GM18499 (cell line): ENCODE data around the gene SCARB1.
A peak's percentile ranks its signal among the peaks of the same experiment; 100 is the strongest.

Source experiments
- ATAC-seq: cut with Tn5 transposase; IDR thresholded peaks from one replicate; pipeline ENCODE4 v1.9.1; 2021; ENCODE audit warnings: moderate number of reproducible peaks; ENCODE audit not compliant: insufficient read depth, unreplicated experiment

Gene SCARB1

GRCh38 chr12:124780752-124781685 lies 82.6 kb downstream of the SCARB1 start:
- ATAC-seq, result no peak

GRCh38 chr12:124780336-124780735 lies 83.3 kb downstream of the SCARB1 start:
- ATAC-seq, result no peak

- ATAC-seq, result no peak
These were observed 84.2 kb downstream of the SCARB1 start for GRCh38 chr12:124779161-124780141.

- ATAC-seq, result no peak
These were observed 85.3 kb downstream of the SCARB1 start for GRCh38 chr12:124778411-124778810.

- ATAC-seq, result no peak
These were observed 86.0 kb downstream of the SCARB1 start for GRCh38 chr12:124777399-124778372.

GRCh38 chr12:124776125-124776513 lies 87.5 kb downstream of the SCARB1 start:
- no peak for ATAC-seq

GRCh38 chr12:124774462-124775167 lies 89.0 kb downstream of the SCARB1 start:
- ATAC-seq, result peak; percentile 66

- ATAC-seq, result peak; percentile 14
These were observed 89.6 kb downstream of the SCARB1 start for GRCh38 chr12:124774054-124774461.

- ATAC-seq, result no peak
These were observed 91.1 kb downstream of the SCARB1 start for GRCh38 chr12:124772289-124773170.

GRCh38 chr12:124771462-124772288 lies 92.0 kb downstream of the SCARB1 start:
- ATAC-seq, result no peak

- no peak for ATAC-seq
These were observed 92.9 kb downstream of the SCARB1 start for GRCh38 chr12:124770728-124771127.

- ATAC-seq, result no peak
These were observed 93.7 kb downstream of the SCARB1 start for GRCh38 chr12:124769881-124770512.

GRCh38 chr12:124769163-124769530 lies 94.5 kb downstream of the SCARB1 start:
- ATAC-seq, result no peak

GRCh38 chr12:124768452-124769162 lies 95.1 kb downstream of the SCARB1 start:
- ATAC-seq, result no peak

- no peak for ATAC-seq
These were observed 96.4 kb downstream of the SCARB1 start for GRCh38 chr12:124767066-124767821.

- no peak for ATAC-seq
These were observed 97.0 kb downstream of the SCARB1 start for GRCh38 chr12:124766727-124767065.
